ENCODE results near the gene LRP1-AS. TPM values are rescaled to one million over a fixed set of nuclear protein-coding genes. Genes with fewer than 3 reads are reported as not detected.

Gene LRP1-AS
- total RNA-seq, 4 donors from 2014 or later, result not detected

GRCh38 chr12:57162553-57163125 is 15.2 kb upstream of the LRP1-AS start:
- WGBS, 2 donors, result 93 to 98% methylated on average over 8 of the region's 8 CpGs
- intact Hi-C loops (cut with DNase I), result no loop called here
- H3K9me3 ChIP-seq, result no peaks in the 10 kb centered on the region
- no peaks in the 10 kb centered on the region for H3K27me3 ChIP-seq
- peaks cover 22 to 48% (median 27%) of the 10 kb centered on the region in 3 donors for H3K4me1 ChIP-seq
- H3K4me3 ChIP-seq, result no peak overlapping the region
- no peak overlapping the region for H3K27ac ChIP-seq
- DNase-seq, result no peak
- H3K36me3 ChIP-seq, result peaks cover 35 to 100% (median 35%) of the 10 kb centered on the region in 3 donors
- TF ChIP-seq, protein P1, sequence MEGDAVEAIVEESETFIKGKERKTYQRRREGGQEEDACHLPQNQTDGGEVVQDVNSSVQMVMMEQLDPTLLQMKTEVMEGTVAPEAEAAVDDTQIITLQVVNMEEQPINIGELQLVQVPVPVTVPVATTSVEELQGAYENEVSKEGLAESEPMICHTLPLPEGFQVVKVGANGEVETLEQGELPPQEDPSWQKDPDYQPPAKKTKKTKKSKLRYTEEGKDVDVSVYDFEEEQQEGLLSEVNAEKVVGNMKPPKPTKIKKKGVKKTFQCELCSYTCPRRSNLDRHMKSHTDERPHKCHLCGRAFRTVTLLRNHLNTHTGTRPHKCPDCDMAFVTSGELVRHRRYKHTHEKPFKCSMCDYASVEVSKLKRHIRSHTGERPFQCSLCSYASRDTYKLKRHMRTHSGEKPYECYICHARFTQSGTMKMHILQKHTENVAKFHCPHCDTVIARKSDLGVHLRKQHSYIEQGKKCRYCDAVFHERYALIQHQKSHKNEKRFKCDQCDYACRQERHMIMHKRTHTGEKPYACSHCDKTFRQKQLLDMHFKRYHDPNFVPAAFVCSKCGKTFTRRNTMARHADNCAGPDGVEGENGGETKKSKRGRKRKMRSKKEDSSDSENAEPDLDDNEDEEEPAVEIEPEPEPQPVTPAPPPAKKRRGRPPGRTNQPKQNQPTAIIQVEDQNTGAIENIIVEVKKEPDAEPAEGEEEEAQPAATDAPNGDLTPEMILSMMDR (IDR thresholded peaks at IDR 0.05), result no peak
- TF ChIP-seq POLR2A (IDR thresholded peaks at IDR 0.05), result no peak

DNA sequence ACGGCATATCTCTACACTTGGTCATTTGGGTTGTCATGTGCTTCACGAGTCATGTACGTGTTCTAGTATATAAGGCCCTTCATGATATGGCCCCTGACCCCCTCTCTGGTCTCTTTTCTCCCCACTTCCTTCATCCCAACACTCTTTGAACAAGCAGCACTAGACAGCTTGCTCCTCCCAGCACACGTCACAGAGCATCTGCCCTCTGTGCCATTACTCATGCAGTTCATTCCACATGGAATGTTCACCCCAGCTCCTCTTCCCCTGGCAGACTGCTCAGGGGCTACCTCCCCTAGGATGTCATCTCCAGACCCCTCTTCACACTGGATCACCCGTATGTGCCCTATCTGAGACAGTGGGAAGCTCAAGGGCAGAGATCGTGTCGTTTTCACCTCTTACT is 14.1 kb upstream of the LRP1-AS start:
- no peak for DNase-seq
- Histone ChIP-seq H3K4me3 (no peak overlapping the region), H3K9me3 (no peaks in the 10 kb centered on the region), H3K27me3 (no peaks in the 10 kb centered on the region), H3K27ac (no peak overlapping the region), H3K4me1 (peaks cover 15 to 40% (median 18%) of the 10 kb centered on the region in 3 donors), H3K36me3 (peaks cover 29 to 100% (median 37%) of the 10 kb centered on the region in 3 donors)
- intact Hi-C loops (cut with DNase I), result no loop called here
- 80 to 86% methylated on average over 6 to 7 of the region's 7 CpGs for WGBS, 2 donors
- TF ChIP-seq POLR2A (IDR thresholded peaks at IDR 0.05), result no peak

GRCh38 chr12:57160741-57161140 is 13.3 kb upstream of the LRP1-AS start:
- H3K36me3 ChIP-seq, result peaks cover 36 to 100% (median 41%) of the 10 kb centered on the region in 3 donors
- DNase-seq, result no peak

GRCh38 chr12:57160040-57160439 is 12.6 kb upstream of the LRP1-AS start:
- no peak overlapping the region for H3K4me3 ChIP-seq
- intact Hi-C loops (cut with DNase I), result no loop called here
- TF ChIP-seq, protein P1 (IDR thresholded peaks at IDR 0.05), result no peak
- TF ChIP-seq POLR2A (IDR thresholded peaks at IDR 0.05), result no peak
- peaks cover 39 to 100% (median 41%) of the 10 kb centered on the region in 3 donors for H3K36me3 ChIP-seq
- no peaks in the 10 kb centered on the region for H3K27me3 ChIP-seq
- no peak for DNase-seq
- H3K27ac ChIP-seq, result peak overlapping the region in 1 of 4 donors; percentile 39
- peaks cover 3 to 29% (median 8%) of the 10 kb centered on the region in 3 donors for H3K4me1 ChIP-seq
- WGBS, 2 donors, result 78 to 90% methylated on average over 3 to 4 of the region's 4 CpGs
- no peaks in the 10 kb centered on the region for H3K9me3 ChIP-seq

More at GRCh38 chr12:57160741-57161140, 13.3 kb upstream of the LRP1-AS start:
- intact Hi-C loops (cut with DNase I), result no loop called here
- Histone ChIP-seq H3K9me3 (no peaks in the 10 kb centered on the region), H3K27me3 (no peaks in the 10 kb centered on the region), H3K4me1 (peaks cover 7 to 36% (median 11%) of the 10 kb centered on the region in 3 donors), H3K27ac (no peak overlapping the region), H3K4me3 (no peak overlapping the region)
- TF ChIP-seq, protein P1 (IDR thresholded peaks at IDR 0.05), result no peak
- no peak for TF ChIP-seq POLR2A (IDR thresholded peaks at IDR 0.05)
- WGBS, 2 donors, result 79 to 91% methylated on average over 4 to 6 of the region's 14 CpGs

DNA sequence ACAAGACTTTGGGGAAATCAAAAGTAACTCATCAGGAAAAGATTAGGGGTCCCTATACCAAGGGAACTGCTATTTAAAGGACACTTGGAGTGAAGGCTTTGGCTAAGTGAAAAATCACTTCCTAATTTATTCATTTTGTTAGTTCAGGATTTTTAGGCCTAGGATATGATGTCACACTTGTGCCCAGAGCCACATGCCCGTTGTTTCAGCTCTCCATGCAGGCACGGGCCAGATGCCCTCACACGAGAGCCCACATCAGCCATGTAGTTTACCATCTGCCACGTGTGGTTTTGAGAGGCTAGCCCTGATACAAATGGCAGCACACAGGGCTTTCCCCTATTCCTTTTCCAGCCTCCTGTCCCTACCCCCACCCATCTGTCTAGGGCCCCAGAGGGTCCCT is 11.9 kb upstream of the LRP1-AS start:
- Histone ChIP-seq H3K36me3 (peaks cover 46 to 100% (median 48%) of the 10 kb centered on the region in 3 donors), H3K4me1 (peaks cover 0 to 24% (median 8%) of the 10 kb centered on the region in 3 donors), H3K4me3 (no peak overlapping the region), H3K27ac (peak overlapping the region in 2 of 4 donors; percentile 1 to 39), H3K9me3 (no peaks in the 10 kb centered on the region), H3K27me3 (no peaks in the 10 kb centered on the region)
- TF ChIP-seq POLR2A (IDR thresholded peaks at IDR 0.05), result no peak
- TF ChIP-seq, protein P1 (IDR thresholded peaks at IDR 0.05), result no peak
- DNase-seq, result no peak
- 64% methylated on average over 4 of the region's 4 CpGs for WGBS, 2 donors
- intact Hi-C loops (cut with DNase I), result no loop called here
